IMR-90 (cell line): Measurements from ENCODE around the gene CLIC3. TPM values are rescaled to one million over a fixed set of nuclear protein-coding genes. Genes with fewer than 3 reads are reported as not detected.

ENCODE experiments used
- ATAC-seq: fragments of 200-7000 bp; cut with Tn5 transposase; 2 replicates; pipeline ENCODE4 v1.9.1; 2020; ENCODE audit warnings: low read depth, mild to moderate bottlenecking, moderate library complexity
- BruUV-seq: library from RNA; stranded (reverse); fragments of 400-500 nt; replicated peaks from 2 replicates; lab custom pipeline; 2021; lab: Mats Ljungman, UMichigan
- CTCF ChIA-PET: fragments of 300-600 bp; formaldehyde crosslinking; extraction: SDS; loops from one replicate; lab custom pipeline; 2021; ENCODE audit warnings: antibody characterized with exemption; lab: Yijun Ruan, JAX
- POLR2A ChIA-PET: fragments of 300-600 bp; sonication (Branson Sonifier 250); formaldehyde crosslinking; loops from one replicate; lab custom pipeline; 2022; ENCODE audit warnings: antibody characterized with exemption; ENCODE audit not compliant: unreplicated experiment; lab: Charles Lee
- DNase-seq: peaks from one replicate; pipeline ENCODE4 v3.0.0; 2013
- H2AFZ ChIP-seq: replicated peaks from 2 replicates; pipeline ENCODE3; 2013; ENCODE audit warnings: low read length, mild to moderate bottlenecking; ENCODE audit not compliant: poor library complexity
- H2AK5ac ChIP-seq: 2 replicates; pipeline ENCODE4 v1.6.1; 2013; ENCODE audit warnings: low read depth, low read length, inconsistent platforms
- H2AK9ac ChIP-seq: replicated peaks from 2 replicates; pipeline ENCODE3; 2013; ENCODE audit warnings: mild to moderate bottlenecking, low read depth, low read length, moderate library complexity; ENCODE audit not compliant: poor library complexity
- H2BK120ac ChIP-seq: 2 replicates; pipeline ENCODE4 v1.6.1; 2013; ENCODE audit warnings: low read depth, low read length, inconsistent platforms
- H2BK15ac ChIP-seq: 3 replicates; pipeline ENCODE4 v1.6.1; 2013; ENCODE audit warnings: low read depth, low read length, inconsistent platforms
- H2BK20ac ChIP-seq: 2 replicates; pipeline ENCODE4 v1.6.1; 2013; ENCODE audit warnings: low read depth, mild to moderate bottlenecking, inconsistent platforms, low read length, moderate library complexity
- H2BK5ac ChIP-seq: 2 replicates; pipeline ENCODE4 v1.6.1; 2013; ENCODE audit warnings: mild to moderate bottlenecking, low read depth, low read length, inconsistent platforms; ENCODE audit not compliant: poor library complexity, severe bottlenecking
- H3K14ac ChIP-seq: replicated peaks from 2 replicates; pipeline ENCODE4 v1.6.1; 2013; ENCODE audit warnings: low read depth, low read length, inconsistent platforms
- H3K18ac ChIP-seq: 2 replicates; pipeline ENCODE4 v1.6.1; 2013; ENCODE audit warnings: low read depth, low read length, control low read depth
- H3K23ac ChIP-seq: 2 replicates; pipeline ENCODE4 v1.6.1; 2013; ENCODE audit warnings: low read depth, low read length, inconsistent platforms
- H3K27ac ChIP-seq: 2 replicates; pipeline ENCODE4 v1.5.1; 2013; ENCODE audit warnings: mild to moderate bottlenecking, control low read depth, low read length; ENCODE audit not compliant: insufficient read depth
- H3K27me3 ChIP-seq: 2 replicates; pipeline ENCODE4 v1.6.1; 2013; ENCODE audit warnings: low read length; ENCODE audit not compliant: control insufficient read depth, insufficient read depth
- H3K36me3 ChIP-seq: 2 replicates; pipeline ENCODE4 v1.6.1; 2013; ENCODE audit warnings: low read length, mixed read lengths; ENCODE audit not compliant: control insufficient read depth, insufficient read depth
- H3K4ac ChIP-seq: 2 replicates; pipeline ENCODE4 v1.6.1; 2013; ENCODE audit warnings: low read depth, low read length, inconsistent platforms
- H3K4me1 ChIP-seq: 2 replicates; pipeline ENCODE4 v1.6.1; 2013; ENCODE audit warnings: low read length, mixed read lengths; ENCODE audit not compliant: control insufficient read depth, insufficient read depth
- H3K4me2 ChIP-seq: 2 replicates; pipeline ENCODE4 v1.6.1; 2013; ENCODE audit warnings: low read depth, mild to moderate bottlenecking, control low read depth, low read length, moderate library complexity
- H3K4me3 ChIP-seq: 2 replicates; pipeline ENCODE4 v1.5.1; 2013; ENCODE audit warnings: low read depth, mild to moderate bottlenecking, control low read depth, low read length, moderate library complexity; ENCODE audit not compliant: insufficient read depth
- H3K56ac ChIP-seq: 2 replicates; pipeline ENCODE4 v1.6.1; 2013; ENCODE audit warnings: low read length, inconsistent platforms; ENCODE audit not compliant: insufficient read depth; ENCODE audit errors: extremely low read depth
- H3K79me1 ChIP-seq, 2 experiments: 2 replicates each; pipeline ENCODE4 v1.6.1; 2013; ENCODE audit warnings: low read length in 2 of 2, inconsistent platforms in 1 of 2, low read depth in 1 of 2
- H3K9ac ChIP-seq: 2 replicates; pipeline ENCODE4 v1.6.1; 2013; ENCODE audit warnings: low read depth, low read length, control low read depth
- H3K9me1 ChIP-seq: 2 replicates; pipeline ENCODE4 v1.6.1; 2013; ENCODE audit warnings: low read length, inconsistent platforms; ENCODE audit not compliant: insufficient read depth
- H3K9me3 ChIP-seq: 2 replicates; pipeline ENCODE4 v1.6.1; 2013; ENCODE audit warnings: low read length; ENCODE audit not compliant: control insufficient read depth, insufficient read depth
- H4K20me1 ChIP-seq: 2 replicates; pipeline ENCODE4 v1.6.1; 2013; ENCODE audit warnings: low read length, inconsistent platforms; ENCODE audit not compliant: insufficient read depth
- H4K5ac ChIP-seq: 2 replicates; pipeline ENCODE4 v1.6.1; 2013; ENCODE audit warnings: mild to moderate bottlenecking, low read depth, low read length, control low read depth
- H4K8ac ChIP-seq, 2 experiments: 2 replicates each; pipeline ENCODE4 v1.6.1; 2013; ENCODE audit warnings: low read depth in 2 of 2, low read length in 2 of 2, control low read depth in 1 of 2, inconsistent platforms in 1 of 2
- H4K91ac ChIP-seq: 2 replicates; pipeline ENCODE4 v1.6.1; 2013; ENCODE audit warnings: low read depth, low read length, inconsistent platforms; ENCODE audit not compliant: insufficient read depth
- BHLHE40 ChIP-seq: fragments of 150-350 bp; IDR thresholded peaks from 2 replicates; pipeline ENCODE4 v1.6.1; 2016; ENCODE audit warnings: mild to moderate bottlenecking, low read depth, low read length
- CEBPB ChIP-seq: IDR thresholded peaks from 2 replicates; pipeline ENCODE4 v1.6.1; 2012; ENCODE audit warnings: low read depth, low read length, improper control_type of control experiment
- MAFK ChIP-seq: IDR thresholded peaks from 2 replicates; pipeline ENCODE4 v1.6.1; 2012; ENCODE audit warnings: low read depth, low read length, improper control_type of control experiment
- MAZ ChIP-seq: IDR thresholded peaks from 2 replicates; pipeline ENCODE4 v1.6.1; 2012; ENCODE audit warnings: low read depth, mild to moderate bottlenecking, low read length, improper control_type of control experiment, moderate library complexity, borderline replicate concordance
- MXI1 ChIP-seq: IDR thresholded peaks from 2 replicates; pipeline ENCODE4 v1.6.1; 2012; ENCODE audit warnings: low read depth, mild to moderate bottlenecking, low read length, moderate library complexity, borderline replicate concordance
- RFX5 ChIP-seq: IDR thresholded peaks from 2 replicates; pipeline ENCODE4 v1.8.0; 2012; ENCODE audit warnings: low read depth, mild to moderate bottlenecking, low read length, moderate library complexity
- SMC3 ChIP-seq: fragments of 150-350 bp; IDR thresholded peaks from 2 replicates; pipeline ENCODE4 v1.6.1; 2016; ENCODE audit warnings: low read depth, mild to moderate bottlenecking, antibody characterized with exemption, low read length, moderate library complexity
- WGBS, 2 experiments: methylation state at CpG; one replicate each; pipeline versions ENCODE4 v1.1.5 to v1.1.7; 2013; ENCODE audit warnings: missing lambda C conversion rate in 2 of 2; ENCODE audit not compliant: insufficient read length in 1 of 2; ENCODE audit errors: extremely low coverage in 2 of 2; 5-methylcytosine and 5-hydroxymethylcytosine counted together
- dilution Hi-C: fragments of 300-500 bp; cut with HindIII; formaldehyde crosslinking; loops from one replicate; pipeline ENCODE4 v1.14.3; 2018; ENCODE audit warnings: low sequenced_read_pairs; ENCODE audit not compliant: unreplicated experiment
- in situ Hi-C: fragments of 300-500 bp; cut with MboI; formaldehyde crosslinking; loops from 3 replicates; pipeline ENCODE4 v1.14.3; 2019; ENCODE audit warnings: low sequenced_read_pairs, inconsistent platforms, mixed read lengths
- intact Hi-C: fragments of 100-400 bp; cut with micrococcal nuclease; formaldehyde crosslinking; loops from 2 replicates; pipeline ENCODE4 v1.10.0; 2022
- polyA plus RNA-seq, 3 experiments: library from polyadenylated mRNA; depleted of rRNA; stranded (reverse); fragments of >200 nt; gene quantifications; 2 replicates each; pipeline ENCODE4 v1.2.3, GENCODE V29; 2012; ENCODE audit warnings: low replicate concordance in 1 of 3
- total RNA-seq: library from RNA; depleted of rRNA; stranded (reverse); fragments of >200 nt; gene quantifications from 2 replicates; pipeline ENCODE4 v1.2.3, GENCODE V29; 2012

CLIC3 gene
- total and polyA plus RNA-seq, 2 of the 4 experiments (the other 2 are of a cell fraction): 0.18 to 1.7 TPM

DNA sequence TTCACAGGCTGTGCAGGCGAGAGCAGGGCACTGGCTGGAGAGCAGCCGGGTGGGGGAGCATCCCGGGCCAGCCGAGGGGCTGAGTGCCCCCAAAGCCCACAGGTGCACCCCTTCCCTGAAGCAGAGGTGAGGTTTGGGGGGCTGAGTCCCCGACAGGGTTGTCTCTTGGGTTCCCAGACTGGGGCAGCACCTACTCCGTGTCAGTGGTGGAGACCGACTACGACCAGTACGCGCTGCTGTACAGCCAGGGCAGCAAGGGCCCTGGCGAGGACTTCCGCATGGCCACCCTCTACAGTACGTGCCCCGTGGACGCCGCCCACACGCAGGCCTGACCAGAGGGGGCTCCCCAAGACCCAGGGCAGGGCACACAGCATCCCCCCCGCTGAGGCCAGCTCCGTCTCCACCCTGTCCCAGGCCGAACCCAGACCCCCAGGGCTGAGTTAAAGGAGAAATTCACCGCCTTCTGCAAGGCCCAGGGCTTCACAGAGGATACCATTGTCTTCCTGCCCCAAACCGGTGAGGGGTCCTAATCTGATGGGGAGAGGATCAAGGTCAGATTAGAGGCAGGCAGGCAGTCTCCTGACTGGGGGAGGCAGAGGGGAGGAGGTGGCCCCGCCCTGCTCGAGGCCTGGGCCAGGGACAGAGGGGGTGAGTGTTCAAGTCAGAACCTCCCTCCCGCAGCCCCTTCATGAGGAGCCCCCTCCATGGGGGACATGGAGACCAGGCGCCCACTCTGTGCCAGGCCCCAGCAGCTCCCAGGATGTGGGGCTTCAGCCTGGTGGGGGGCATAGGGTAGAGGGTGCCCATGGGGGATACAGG lies 16.4 kb downstream of the CLIC3 start:
- no peak overlapping the region for H3K27ac ChIP-seq
- peaks cover 7% of the 10 kb centered on the region; the same call in 1 of the 2 replicates for H3K4me1 ChIP-seq
- dilution Hi-C loops (no loop called here), in situ Hi-C loops (no loop called here), intact Hi-C loops (no loop called here)
- H2BK5ac ChIP-seq: no peak overlapping the region
- TF ChIP-seq RFX5 (no peak), SMC3 (no peak), MAFK (no peak), MXI1 (no peak), CEBPB (no peak), BHLHE40 (no peak), MAZ (no peak)
- no peak overlapping the region for H3K4ac ChIP-seq
- ATAC-seq: no peak
- no peak overlapping the region for H3K14ac ChIP-seq
- BruUV-seq: no TSS peak
- no peak overlapping the region for H3K23ac ChIP-seq
- H4K8ac ChIP-seq: no peak overlapping the region
- H2BK20ac ChIP-seq: no peak overlapping the region
- H2BK120ac ChIP-seq: no peak overlapping the region
- H3K36me3 ChIP-seq: no peaks in the 10 kb centered on the region
- no peak for DNase-seq
- H2AK9ac ChIP-seq: no peak overlapping the region
- no peak overlapping the region for H3K56ac ChIP-seq
- no peak overlapping the region for H3K18ac ChIP-seq
- H2AK5ac ChIP-seq: no peak overlapping the region
- no peak overlapping the region for H3K9ac ChIP-seq
- ChIA-PET POLR2A (no interaction called here), CTCF (no interaction called here)
- H3K27me3 ChIP-seq: peaks cover 26% of the 10 kb centered on the region
- no peaks in the 10 kb centered on the region for H3K9me1 ChIP-seq
- 82% methylated on average over 3 of the region's 26 CpGs; no CpG with 5 or more reads in 1 of the 2 experiments for WGBS, 2 experiments
- no peak overlapping the region for H3K4me2 ChIP-seq
- H3K4me3 ChIP-seq: no peak overlapping the region
- no peaks in the 10 kb centered on the region for H3K9me3 ChIP-seq
- H2AFZ ChIP-seq: no peak overlapping the region
- H2BK15ac ChIP-seq: no peak overlapping the region
- H3K79me1 ChIP-seq: no peaks in the 10 kb centered on the region
- no peak overlapping the region for H4K5ac ChIP-seq
- no peak overlapping the region for H4K91ac ChIP-seq
- H4K20me1 ChIP-seq: no peaks in the 10 kb centered on the region
